AG09309 (cell line): Measurements from ENCODE around the gene FRMD4A.

Source experiments
- DNase-seq: peaks from one replicate; pipeline ENCODE4 v3.0.0-alpha.2; 2010; ENCODE audit warnings: low read depth
- H3K4me3 ChIP-seq: 2 replicates; pipeline ENCODE4 v1.5.1; 2011; ENCODE audit warnings: mild to moderate bottlenecking, low read depth, low read length, moderate library complexity; ENCODE audit not compliant: control insufficient read depth
- TF ChIP-seq, protein P1 (sequence below): IDR thresholded peaks from 2 replicates; pipeline ENCODE4 v1.5.1; 2011; ENCODE audit warnings: mild to moderate bottlenecking, low read depth, low read length, inconsistent platforms; ENCODE audit not compliant: insufficient read depth, control insufficient read depth; ENCODE audit errors: missing control alignments

FRMD4A gene

GRCh38 chr10:14250496-14251076 lies 80.1 kb downstream of the FRMD4A start:
- H3K4me3 ChIP-seq, result no peak overlapping the region
- TF ChIP-seq, protein P1, sequence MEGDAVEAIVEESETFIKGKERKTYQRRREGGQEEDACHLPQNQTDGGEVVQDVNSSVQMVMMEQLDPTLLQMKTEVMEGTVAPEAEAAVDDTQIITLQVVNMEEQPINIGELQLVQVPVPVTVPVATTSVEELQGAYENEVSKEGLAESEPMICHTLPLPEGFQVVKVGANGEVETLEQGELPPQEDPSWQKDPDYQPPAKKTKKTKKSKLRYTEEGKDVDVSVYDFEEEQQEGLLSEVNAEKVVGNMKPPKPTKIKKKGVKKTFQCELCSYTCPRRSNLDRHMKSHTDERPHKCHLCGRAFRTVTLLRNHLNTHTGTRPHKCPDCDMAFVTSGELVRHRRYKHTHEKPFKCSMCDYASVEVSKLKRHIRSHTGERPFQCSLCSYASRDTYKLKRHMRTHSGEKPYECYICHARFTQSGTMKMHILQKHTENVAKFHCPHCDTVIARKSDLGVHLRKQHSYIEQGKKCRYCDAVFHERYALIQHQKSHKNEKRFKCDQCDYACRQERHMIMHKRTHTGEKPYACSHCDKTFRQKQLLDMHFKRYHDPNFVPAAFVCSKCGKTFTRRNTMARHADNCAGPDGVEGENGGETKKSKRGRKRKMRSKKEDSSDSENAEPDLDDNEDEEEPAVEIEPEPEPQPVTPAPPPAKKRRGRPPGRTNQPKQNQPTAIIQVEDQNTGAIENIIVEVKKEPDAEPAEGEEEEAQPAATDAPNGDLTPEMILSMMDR, result no peak
- no peak for DNase-seq

DNA sequence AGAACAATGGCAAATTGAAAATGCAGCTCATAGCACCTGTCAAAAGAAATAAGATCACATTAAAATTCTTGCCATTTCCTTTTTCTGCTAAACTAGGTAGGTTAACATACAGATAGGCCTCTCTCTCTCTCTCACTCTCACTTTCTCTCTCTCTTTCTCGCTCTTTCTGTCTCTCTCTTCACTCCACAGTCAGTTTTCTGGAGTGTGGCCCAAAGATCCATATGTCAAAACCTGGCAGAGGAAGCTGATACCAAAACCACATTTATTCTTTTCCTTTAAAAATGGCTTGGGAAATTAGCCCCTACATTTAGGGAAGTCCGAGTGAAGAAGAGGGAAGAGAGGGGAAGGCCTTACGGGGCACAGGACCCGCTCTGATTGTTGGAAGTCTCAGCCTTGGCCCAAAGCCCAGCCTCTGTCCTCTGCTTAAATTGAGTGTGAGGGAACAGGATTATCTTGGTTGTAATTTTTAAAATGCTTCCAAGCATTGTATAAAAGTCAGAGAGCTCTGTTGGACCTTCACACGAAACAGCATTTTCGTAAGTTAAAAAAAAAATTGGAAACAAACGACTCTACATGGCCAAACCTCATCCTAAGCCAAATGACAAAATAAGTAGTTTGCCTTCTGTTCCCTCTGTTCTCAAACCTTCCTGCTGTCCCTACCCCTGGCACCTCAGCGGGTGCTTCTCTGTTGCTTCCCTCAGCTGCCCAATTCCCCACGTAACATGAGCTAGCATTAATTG lies 83.2 kb downstream of the FRMD4A start:
- TF ChIP-seq, protein P1, result no peak
- H3K4me3 ChIP-seq, result no peak overlapping the region
- DNase-seq, result no peak

DNA sequence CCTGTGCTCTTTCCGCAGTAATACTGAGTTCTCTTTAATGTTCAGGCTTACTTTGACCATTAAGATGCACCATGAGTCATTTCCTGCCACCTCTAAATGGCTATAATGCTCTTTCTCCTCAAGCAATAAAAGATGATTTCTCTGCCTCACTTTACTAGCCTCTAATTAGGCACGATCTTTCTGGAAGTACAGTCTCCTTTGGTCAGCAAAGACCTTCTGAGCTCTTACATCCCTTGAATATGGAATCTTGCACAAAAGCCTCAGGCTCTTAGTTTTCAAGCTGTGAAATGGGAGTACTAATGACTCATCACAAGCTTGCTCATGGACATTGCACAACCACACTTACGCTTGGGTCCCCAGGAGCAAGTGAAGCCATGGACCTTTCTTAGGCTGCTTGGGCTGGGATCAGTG lies 85.9 kb downstream of the FRMD4A start:
- TF ChIP-seq, protein P1, result no peak
- no peak for DNase-seq
- H3K4me3 ChIP-seq, result no peak overlapping the region

GRCh38 chr10:14244147-14244546 lies 86.6 kb downstream of the FRMD4A start:
- TF ChIP-seq, protein P1, result no peak
- H3K4me3 ChIP-seq, result no peak overlapping the region
- no peak for DNase-seq

GRCh38 chr10:14243221-14243620 lies 87.5 kb downstream of the FRMD4A start:
- TF ChIP-seq, protein P1, result no peak
- DNase-seq, result no peak
- H3K4me3 ChIP-seq, result no peak overlapping the region

DNA sequence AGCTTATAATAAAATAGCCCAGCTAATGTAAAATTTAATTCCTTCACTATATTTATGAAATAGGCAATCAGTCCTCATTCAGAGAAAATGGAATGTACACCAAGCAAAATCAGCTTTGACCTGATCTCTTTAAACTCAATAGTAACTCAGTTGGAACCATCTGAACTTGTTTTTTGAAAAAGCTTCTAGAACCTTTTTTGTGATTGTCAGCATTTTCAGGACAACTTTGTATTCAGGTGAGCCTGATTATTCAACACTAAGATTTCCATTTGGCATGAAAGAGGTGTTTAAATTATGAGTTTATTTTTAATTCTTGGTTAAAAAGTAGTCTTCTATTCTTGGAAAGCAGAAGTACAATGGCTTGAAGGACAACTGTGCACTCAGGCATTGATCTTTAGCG lies 89.5 kb downstream of the FRMD4A start:
- DNase-seq, result no peak
- no peak overlapping the region for H3K4me3 ChIP-seq
- TF ChIP-seq, protein P1, result no peak
